CD14-positive monocyte (primary cell): ENCODE measurements around the gene NR1I3. TPM values are rescaled to one million over a fixed set of nuclear protein-coding genes. Genes with fewer than 3 reads are reported as not detected.
A peak's percentile ranks its signal among the peaks of the same experiment; 100 is the strongest.

Experiments
- DNase-seq, 3 donors: peaks; one replicate each; pipeline ENCODE4 v3.0.0-alpha.2; 2011 to 2022
- H2AFZ ChIP-seq: 2 replicates; pipeline ENCODE4 v1.6.0; 2012; ENCODE audit warnings: mild to moderate bottlenecking, low read depth, low read length, inconsistent platforms; ENCODE audit not compliant: insufficient read depth, poor library complexity, severe bottlenecking
- H3K27ac ChIP-seq, 2 donors: 1 replicate in 1 of 2; 2 replicates in 1 of 2; pipeline ENCODE4 v1.5.1; 2012 to 2013; ENCODE audit warnings: low read length in 2 of 2, control low read depth in 1 of 2, inconsistent platforms in 1 of 2, low read depth in 1 of 2, mild to moderate bottlenecking in 1 of 2
- H3K27me3 ChIP-seq, 2 donors: one replicate each; pipeline versions ENCODE4 v1.6.0 to v1.6.1; 2011 to 2013; ENCODE audit warnings: low read length in 2 of 2; ENCODE audit not compliant: control insufficient read depth in 2 of 2, insufficient read depth in 2 of 2
- H3K36me3 ChIP-seq, 2 donors: replicated peaks in 1 of 2; 1 replicate in 1 of 2; 2 replicates in 1 of 2; pipeline versions ENCODE4 v1.5.1 to v1.6.1; 2012 to 2013; ENCODE audit warnings: low read length in 2 of 2, control low read depth in 1 of 2, inconsistent platforms in 1 of 2, mild to moderate bottlenecking in 1 of 2; ENCODE audit not compliant: insufficient read depth in 2 of 2, control insufficient read depth in 1 of 2
- H3K4me1 ChIP-seq, 2 donors: 1 replicate in 1 of 2; 2 replicates in 1 of 2; pipeline versions ENCODE4 v1.5.1 to v1.6.1; 2012 to 2013; ENCODE audit warnings: low read length in 2 of 2, control low read depth in 1 of 2, inconsistent platforms in 1 of 2, mild to moderate bottlenecking in 1 of 2, moderate library complexity in 1 of 2; ENCODE audit not compliant: insufficient read depth in 2 of 2, control insufficient read depth in 1 of 2
- H3K4me2 ChIP-seq: replicated peaks from 2 replicates; pipeline ENCODE3; 2012; ENCODE audit warnings: low read length, moderate library complexity, mild to moderate bottlenecking; ENCODE audit not compliant: poor library complexity, severe bottlenecking; ENCODE audit errors: extremely low read depth
- H3K4me3 ChIP-seq, 3 experiments: fragments of 200-600 bp in 1 of 3; sonication (generic) in 1 of 3; replicated peaks in 1 of 3; 1 replicate in 2 of 3; 2 replicates in 1 of 3; pipeline ENCODE4 v1.5.1; 2011 to 2013; ENCODE audit warnings: low read length in 3 of 3, mild to moderate bottlenecking in 3 of 3, control low read depth in 2 of 3, low read depth in 2 of 3, inconsistent platforms in 1 of 3, moderate library complexity in 1 of 3
- H3K79me2 ChIP-seq: 2 replicates; pipeline ENCODE4 v1.6.0; 2012; ENCODE audit warnings: mild to moderate bottlenecking, control low read depth, inconsistent platforms, low read length, moderate library complexity; ENCODE audit not compliant: insufficient read depth
- H3K9ac ChIP-seq: 2 replicates; pipeline ENCODE4 v1.6.0; 2017; ENCODE audit warnings: low read length, mild to moderate bottlenecking; ENCODE audit not compliant: insufficient read depth, poor library complexity, severe bottlenecking
- H3K9me3 ChIP-seq, 2 donors: replicated peaks in 1 of 2; 1 replicate in 1 of 2; 2 replicates in 1 of 2; pipeline versions ENCODE4 v1.5.1 to v1.6.1; 2012 to 2013; ENCODE audit warnings: low read length in 2 of 2, control low read depth in 1 of 2; ENCODE audit not compliant: control insufficient read depth in 1 of 2, insufficient read depth in 1 of 2
- H4K20me1 ChIP-seq: 2 replicates; pipeline ENCODE4 v1.6.0; 2012; ENCODE audit warnings: mild to moderate bottlenecking, low read length, control low read depth, moderate library complexity; ENCODE audit not compliant: insufficient read depth
- H3K27ac Mint-ChIP-seq, 7 donors: one replicate each; pipeline ENCODE4 v1.8.0; 2020; ENCODE audit warnings: mild to moderate bottlenecking in 7 of 7, mixed read lengths in 7 of 7, moderate library complexity in 6 of 7, inconsistent platforms in 2 of 7
- H3K27me3 Mint-ChIP-seq, 3 donors: one replicate each; pipeline ENCODE4 v1.8.0; 2021 to 2022; ENCODE audit warnings: low read depth in 3 of 3, mild to moderate bottlenecking in 3 of 3, mixed read lengths in 3 of 3, moderate library complexity in 3 of 3, inconsistent platforms in 1 of 3
- H3K36me3 Mint-ChIP-seq, 2 donors: one replicate each; pipeline ENCODE4 v1.8.0; 2020; ENCODE audit warnings: mixed read lengths in 2 of 2, inconsistent platforms in 1 of 2, mild to moderate bottlenecking in 1 of 2
- H3K4me1 Mint-ChIP-seq: one replicate; pipeline ENCODE4 v1.8.0; 2020; ENCODE audit warnings: mild to moderate bottlenecking, mixed read lengths
- H3K4me3 Mint-ChIP-seq, 2 donors: one replicate each; pipeline ENCODE4 v1.8.0; 2020; ENCODE audit warnings: mild to moderate bottlenecking in 2 of 2, mixed read lengths in 2 of 2, moderate library complexity in 1 of 2
- H3K9me3 Mint-ChIP-seq, 7 donors: one replicate each; pipeline ENCODE4 v1.8.0; 2020 to 2022; ENCODE audit warnings: mixed read lengths in 7 of 7, mild to moderate bottlenecking in 6 of 7, moderate library complexity in 6 of 7, inconsistent platforms in 2 of 7
- CTCF ChIP-seq: fragments of 200-600 bp; IDR thresholded peaks from one replicate; pipeline ENCODE4 v1.8.0; 2022; ENCODE audit warnings: antibody characterized with exemption, mild to moderate bottlenecking
- WGBS: methylation state at CpG from one replicate; pipeline ENCODE4 v1.1.5; 2013; ENCODE audit warnings: missing lambda C conversion rate; ENCODE audit not compliant: insufficient coverage; 5-methylcytosine and 5-hydroxymethylcytosine counted together
- intact Hi-C, 2 donors: fragments of 100-400 bp; cut with micrococcal nuclease; formaldehyde crosslinking; loops; one replicate each; pipeline versions ENCODE4 v1.15.0 to v1.15.1; 2023
- polyA plus RNA-seq, 3 donors: library from polyadenylated mRNA; depleted of rRNA in 1 of 3; unstranded in 2 of 3; stranded (reverse) in 1 of 3; fragments of 300-500 nt in 2 of 3; fragments of >200 nt in 1 of 3; fragmentation: Illumina TruSeq in 2 of 3; gene quantifications; 1 replicate in 2 of 3; 2 replicates in 1 of 3; pipeline ENCODE4 v1.2.3, GENCODE V29; 2012 to 2021

The NR1I3 gene
- polyA plus RNA-seq, 3 donors: not detected

- H3K36me3 Mint-ChIP-seq: no peaks in the 10 kb centered on the region
- peaks cover 6% of the 10 kb centered on the region for H3K4me1 Mint-ChIP-seq
- intact Hi-C loops: no loop called here
- Histone ChIP-seq H3K9ac (no peak overlapping the region), H3K36me3 (no peaks in the 10 kb centered on the region), H3K9me3 (no peaks in the 10 kb centered on the region), H3K79me2 (no peaks in the 10 kb centered on the region), H3K4me3 (no peak overlapping the region), H2AFZ (no peak overlapping the region), H4K20me1 (no peaks in the 10 kb centered on the region), H3K4me2 (no peak overlapping the region), H3K4me1 (no peaks in the 10 kb centered on the region), H3K27me3 (no peaks in the 10 kb centered on the region), H3K27ac (no peak overlapping the region)
- 100% methylated on average over 2 of the region's 5 CpGs for WGBS
- no peak for TF ChIP-seq CTCF
- H3K4me3 Mint-ChIP-seq: no peak overlapping the region
- DNase-seq: no peak
- peaks cover 4 to 7% (median 6%) of the 10 kb centered on the region in 3 donors for H3K27me3 Mint-ChIP-seq
- no peaks in the 10 kb centered on the region for H3K9me3 Mint-ChIP-seq
- peak overlapping the region in 1 of 7 donors; percentile 11 for H3K27ac Mint-ChIP-seq
These were observed 47.5 kb upstream of the NR1I3 start for GRCh38 chr1:161285521-161285920.

GRCh38 chr1:161285113-161285512, 47.1 kb upstream of the NR1I3 start:
- H4K20me1 ChIP-seq: no peaks in the 10 kb centered on the region
- no peak for DNase-seq
- no peak overlapping the region for H3K9ac ChIP-seq
- H3K36me3 ChIP-seq: no peaks in the 10 kb centered on the region
- H2AFZ ChIP-seq: no peak overlapping the region
- intact Hi-C loops: no loop called here
- Mint-ChIP-seq H3K9me3 (no peaks in the 10 kb centered on the region), H3K27me3 (peaks cover 6 to 9% (median 6%) of the 10 kb centered on the region in 3 donors), H3K4me3 (no peak overlapping the region), H3K4me1 (peaks cover 6% of the 10 kb centered on the region), H3K27ac (no peak overlapping the region), H3K36me3 (no peaks in the 10 kb centered on the region)
- no peak overlapping the region for H3K27ac ChIP-seq
- H3K27me3 ChIP-seq: no peaks in the 10 kb centered on the region
- H3K4me3 ChIP-seq: no peak overlapping the region
- no CpG with 5 or more reads among the region's 2 CpGs for WGBS
- H3K79me2 ChIP-seq: no peaks in the 10 kb centered on the region
- H3K4me1 ChIP-seq: no peaks in the 10 kb centered on the region
- no peaks in the 10 kb centered on the region for H3K9me3 ChIP-seq
- H3K4me2 ChIP-seq: no peak overlapping the region
- TF ChIP-seq CTCF: no peak
